Lower leg skin (tissue), 4 donors: Measurements from ENCODE around the gene RANBP3. TPM values are rescaled to one million over a fixed set of nuclear protein-coding genes. Genes with fewer than 3 reads are reported as not detected.

Experiments used
- DNase-seq, 2 donors: peaks; one replicate each; pipeline ENCODE4 v3.0.0-alpha.2; 2019; ENCODE audit warnings: low spot score in 2 of 2
- H3K4me3 ChIP-seq: fragments of 200-600 bp; sonication (generic); 2 replicates; pipeline ENCODE4 v1.5.1; 2017; ENCODE audit warnings: mild to moderate bottlenecking, low read depth; ENCODE audit not compliant: poor library complexity, severe bottlenecking
- CTCF ChIP-seq, 3 donors: fragments of 450-650 bp; IDR thresholded peaks; one replicate each; pipeline ENCODE4 v1.5.1; 2016; ENCODE audit warnings: antibody characterized with exemption in 3 of 3, mild to moderate bottlenecking in 3 of 3, moderate library complexity in 2 of 3
- POLR2A ChIP-seq, 2 donors: fragments of 450-650 bp; IDR thresholded peaks; one replicate each; pipeline ENCODE4 v1.6.1; 2016 to 2017; ENCODE audit warnings: antibody characterized with exemption in 2 of 2, mild to moderate bottlenecking in 1 of 2, moderate library complexity in 1 of 2
- WGBS, 2 donors: methylation state at CpG; one replicate each; pipeline ENCODE4 v1.1.5; 2018; 5-methylcytosine and 5-hydroxymethylcytosine counted together
- intact Hi-C: fragments of 100-400 bp; cut with DNase I; formaldehyde crosslinking; loops from one replicate; pipeline ENCODE4 v1.15.0; 2023; ENCODE audit warnings: low total_unique reads
- total RNA-seq, 4 donors: library from RNA; depleted of rRNA; stranded (reverse); fragments of >200 nt; gene quantifications; one replicate each; pipeline ENCODE4 v1.1.0, GENCODE V29; 2016

Gene RANBP3
- total RNA-seq, 4 donors from 2014 or later = 57.2 to 116 (median 72.0) TPM

GRCh38 chr19:6017576-6017975 lies 39.6 kb upstream of the RANBP3 start:
- WGBS, 2 donors = 93% methylated on average over 11 of the region's 11 CpGs
- intact Hi-C loops = no loop called here
- no peak for DNase-seq
- no peak for TF ChIP-seq CTCF (IDR thresholded peaks at IDR 0.05)
- no peak for TF ChIP-seq POLR2A (IDR thresholded peaks at IDR 0.05)
- H3K4me3 ChIP-seq = no peak overlapping the region

GRCh38 chr19:6015841-6016545 lies 38.1 kb upstream of the RANBP3 start:
- no peak for DNase-seq
- H3K4me3 ChIP-seq = no peak overlapping the region
- 95% methylated on average over 26 of the region's 26 CpGs for WGBS, 2 donors
- intact Hi-C loops = no loop called here
- TF ChIP-seq POLR2A (IDR thresholded peaks at IDR 0.05) = no peak
- TF ChIP-seq CTCF (IDR thresholded peaks at IDR 0.05) = no peak

GRCh38 chr19:6014551-6015135 lies 36.7 kb upstream of the RANBP3 start:
- intact Hi-C loops = no loop called here
- TF ChIP-seq CTCF (IDR thresholded peaks at IDR 0.05) = no peak
- no peak for TF ChIP-seq POLR2A (IDR thresholded peaks at IDR 0.05)
- 89 to 90% methylated on average over 13 of the region's 13 CpGs for WGBS, 2 donors
- DNase-seq = no peak
- no peak overlapping the region for H3K4me3 ChIP-seq

GRCh38 chr19:6012426-6013170 lies 34.7 kb upstream of the RANBP3 start:
- TF ChIP-seq POLR2A (IDR thresholded peaks at IDR 0.05) (no peak), CTCF (IDR thresholded peaks at IDR 0.05) (no peak)

GRCh38 chr19:6011794-6012193 lies 33.9 kb upstream of the RANBP3 start:
- WGBS, 2 donors = 75 to 100% methylated on average over 1 of the region's 1 CpG
- no peak overlapping the region for H3K4me3 ChIP-seq
- intact Hi-C loops = no loop called here
- TF ChIP-seq CTCF (IDR thresholded peaks at IDR 0.05) (no peak), POLR2A (IDR thresholded peaks at IDR 0.05) (no peak)
- no peak for DNase-seq

More at GRCh38 chr19:6012426-6013170, 34.7 kb upstream of the RANBP3 start:
- WGBS, 2 donors = 91 to 93% methylated on average over 18 of the region's 18 CpGs
- DNase-seq = no peak
- no peak overlapping the region for H3K4me3 ChIP-seq
- intact Hi-C loops = no loop called here
